HepG2 (cell line): ENCODE measurements around the gene GDPGP1. TPM values are rescaled to one million over a fixed set of nuclear protein-coding genes. Genes with fewer than 3 reads are reported as not detected.

ENCODE experiments used
- AGO2 ChIP-seq: fragments of 200-400 bp; formaldehyde crosslinking; optimal IDR thresholded peaks from 2 replicates; pipeline ENCODE3; 2017; ENCODE audit warnings: mild to moderate bottlenecking, low read depth, low read length, moderate library complexity
- ARNT2 ChIP-seq: sonication (generic); formaldehyde crosslinking; IDR thresholded peaks from 2 replicates; pipeline ENCODE4 v1.8.0; 2022; ENCODE audit warnings: mild to moderate bottlenecking, low read depth, missing genetic modification reagents, moderate library complexity
- CREB1 ChIP-seq, 2 experiments: fragments of 450-650 bp in 1 of 2; IDR thresholded peaks; 2 replicates each; pipeline ENCODE4 v1.6.1; 2016 to 2017; ENCODE audit warnings: control low read depth in 1 of 2, mild to moderate bottlenecking in 1 of 2, missing compliant biosample characterization in 1 of 2, missing genetic modification characterization in 1 of 2
- GATAD1 ChIP-seq: IDR thresholded peaks from 2 replicates; pipeline ENCODE4 v1.6.1; 2016; ENCODE audit warnings: missing genetic modification reagents, missing compliant biosample characterization
- IRF2 ChIP-seq: IDR thresholded peaks from 2 replicates; pipeline ENCODE4 v1.6.1; 2018; ENCODE audit warnings: missing genetic modification reagents, missing compliant biosample characterization
- KAT8 ChIP-seq: IDR thresholded peaks from 2 replicates; pipeline ENCODE4 v1.6.1; 2016; ENCODE audit warnings: missing genetic modification reagents, missing compliant biosample characterization
- NR2C2 ChIP-seq: sonication (generic); formaldehyde crosslinking; IDR thresholded peaks from 2 replicates; pipeline ENCODE4 v1.4.0; 2020; ENCODE audit warnings: missing genetic modification reagents, mild to moderate bottlenecking, moderate library complexity, borderline replicate concordance
- REPIN1 ChIP-seq: sonication (generic); formaldehyde crosslinking; IDR thresholded peaks from 2 replicates; pipeline ENCODE4 v1.8.0; 2022; ENCODE audit warnings: missing genetic modification reagents, low read depth, mild to moderate bottlenecking, borderline replicate concordance
- SIX1 ChIP-seq: sonication (generic); formaldehyde crosslinking; IDR thresholded peaks from 2 replicates; pipeline ENCODE4 v1.4.0; 2020; ENCODE audit warnings: missing genetic modification reagents, borderline replicate concordance
- ZNF282 ChIP-seq: fragments of 450-650 bp; IDR thresholded peaks from 2 replicates; pipeline ENCODE4 v1.6.1; 2018; ENCODE audit not compliant: partially characterized antibody
- ZSCAN21 ChIP-seq: sonication (generic); formaldehyde crosslinking; IDR thresholded peaks from 2 replicates; pipeline ENCODE4 v1.8.0; 2022; ENCODE audit warnings: mild to moderate bottlenecking, missing genetic modification reagents, moderate library complexity, borderline replicate concordance
- polyA plus RNA-seq, 8 experiments: library from polyadenylated mRNA; depleted of rRNA in 3 of 8; stranded (reverse) in 7 of 8; unstranded in 1 of 8; fragments of >200 nt; fragmentation: Illumina TruSeq in 4 of 8; extraction: Trizol in 4 of 8; gene quantifications; 2 replicates each; pipeline versions ENCODE4 v1.2.1 to v1.2.3, GENCODE V29; 2011 to 2016; ENCODE audit warnings: low read depth in 4 of 8, missing spikeins in 1 of 8, mixed read lengths in 1 of 8; ENCODE audit not compliant: insufficient read depth in 1 of 8
- total RNA-seq, 5 experiments: library from RNA; depleted of rRNA; stranded (reverse); fragments of >200 nt; fragmentation: Illumina TruSeq; extraction: Trizol; gene quantifications; 2 replicates each; pipeline ENCODE4 v1.2.3, GENCODE V29; 2016; ENCODE audit warnings: low read depth in 1 of 5
- TF ChIP-seq, protein P1 (sequence below): sonication (generic); formaldehyde crosslinking; IDR thresholded peaks from 2 replicates; pipeline ENCODE4 v1.5.1; 2020; ENCODE audit warnings: missing genetic modification reagents, mild to moderate bottlenecking, borderline replicate concordance
- TF ChIP-seq, protein P2 (sequence below): sonication (generic); formaldehyde crosslinking; IDR thresholded peaks from 2 replicates; pipeline ENCODE4 v1.8.0; 2022; ENCODE audit warnings: mild to moderate bottlenecking, missing genetic modification reagents; ENCODE audit not compliant: insufficient replicate concordance
- TF ChIP-seq, protein P3 (sequence below): IDR thresholded peaks from 2 replicates; pipeline ENCODE4 v1.6.1; 2016; ENCODE audit warnings: control low read depth
- TF ChIP-seq, protein P4 (sequence below): sonication (generic); formaldehyde crosslinking; IDR thresholded peaks from 2 replicates; pipeline ENCODE4 v1.4.0; 2020; ENCODE audit warnings: missing genetic modification reagents, low read depth, mild to moderate bottlenecking, borderline replicate concordance
- TF ChIP-seq, protein P5 (sequence below): sonication (generic); formaldehyde crosslinking; IDR thresholded peaks from 2 replicates; pipeline ENCODE4 v1.9.0; 2022; ENCODE audit warnings: low read depth, missing genetic modification reagents
- TF ChIP-seq, protein P6 (sequence below): sonication (generic); formaldehyde crosslinking; IDR thresholded peaks from 2 replicates; pipeline ENCODE4 v1.5.1; 2020; ENCODE audit warnings: mild to moderate bottlenecking, moderate library complexity, missing genetic modification reagents
- TF ChIP-seq, protein P7 (sequence below): IDR thresholded peaks from 2 replicates; pipeline ENCODE4 v1.6.1; 2016; ENCODE audit warnings: mild to moderate bottlenecking

The GDPGP1 gene
- total and polyA plus RNA-seq, 2 of the 13 experiments (the other 11 are each of a cell fraction or from before 2014, with no cell fraction given): 1.5 to 4.3 TPM

DNA sequence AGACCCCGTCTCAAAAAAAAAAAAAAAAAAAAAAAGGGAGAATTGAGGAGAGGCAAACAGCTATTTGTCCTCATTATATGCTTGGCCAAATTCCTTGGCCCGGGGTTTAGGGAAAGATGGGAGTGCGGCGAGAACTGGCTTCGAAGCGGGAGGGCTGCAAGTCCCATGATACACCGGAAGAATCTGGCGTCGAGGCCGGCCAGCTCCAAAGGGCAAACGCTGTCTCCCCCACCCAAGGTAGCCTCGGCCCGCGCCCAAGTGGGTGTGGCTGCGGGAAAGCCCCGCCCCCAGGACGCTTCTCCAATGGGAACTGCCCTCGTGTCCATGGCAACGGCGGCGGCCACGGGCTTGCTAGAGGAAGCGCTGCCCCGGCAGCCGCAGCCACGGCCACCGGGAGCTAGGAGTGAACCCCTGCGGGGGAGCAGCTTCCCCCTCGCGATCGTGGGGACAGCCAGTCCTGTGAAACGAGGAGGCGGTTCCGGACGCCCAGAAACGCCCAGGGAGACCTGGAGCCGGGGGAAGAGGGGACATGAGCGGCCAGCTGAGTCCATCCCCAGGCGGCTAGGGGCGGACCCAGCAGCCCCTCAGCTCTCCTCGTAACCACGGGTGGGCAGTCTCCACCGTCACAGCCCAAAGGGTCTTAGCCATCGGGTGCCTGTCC, 15.3 kb downstream of the GDPGP1 start, which contains the start of gene TTLL13 (continued):
- TF ChIP-seq REPIN1 (CRISPR knock-in tag): 0 out of 2 replicates have a peak, but pooled peaks have one; percentile 21
- TF ChIP-seq SIX1 (CRISPR knock-in tag): no peak
- peak; percentile 82 for TF ChIP-seq ARNT2 (CRISPR knock-in tag)
- 0 out of 2 replicates have a peak, but pooled peaks have one; percentile 40 for TF ChIP-seq IRF2 (CRISPR knock-in tag)
- TF ChIP-seq, protein P1, sequence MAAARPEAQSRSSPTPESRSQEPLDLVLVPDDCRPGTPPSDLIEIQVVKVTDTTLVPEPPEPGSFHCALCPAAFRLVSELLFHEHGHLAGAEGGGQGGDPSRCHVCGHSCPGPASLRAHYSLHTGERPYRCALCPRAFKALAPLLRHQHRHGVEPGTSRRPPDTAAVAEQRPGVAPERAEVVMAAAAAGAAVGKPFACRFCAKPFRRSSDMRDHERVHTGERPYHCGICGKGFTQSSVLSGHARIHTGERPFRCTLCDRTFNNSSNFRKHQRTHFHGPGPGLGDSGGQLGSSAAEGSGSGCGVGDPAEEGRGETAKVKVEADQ (CRISPR knock-in tag): no peak
- TF ChIP-seq GATAD1 (CRISPR knock-in tag): no peak
- TF ChIP-seq ZNF282: no peak
- TF ChIP-seq, protein P2, sequence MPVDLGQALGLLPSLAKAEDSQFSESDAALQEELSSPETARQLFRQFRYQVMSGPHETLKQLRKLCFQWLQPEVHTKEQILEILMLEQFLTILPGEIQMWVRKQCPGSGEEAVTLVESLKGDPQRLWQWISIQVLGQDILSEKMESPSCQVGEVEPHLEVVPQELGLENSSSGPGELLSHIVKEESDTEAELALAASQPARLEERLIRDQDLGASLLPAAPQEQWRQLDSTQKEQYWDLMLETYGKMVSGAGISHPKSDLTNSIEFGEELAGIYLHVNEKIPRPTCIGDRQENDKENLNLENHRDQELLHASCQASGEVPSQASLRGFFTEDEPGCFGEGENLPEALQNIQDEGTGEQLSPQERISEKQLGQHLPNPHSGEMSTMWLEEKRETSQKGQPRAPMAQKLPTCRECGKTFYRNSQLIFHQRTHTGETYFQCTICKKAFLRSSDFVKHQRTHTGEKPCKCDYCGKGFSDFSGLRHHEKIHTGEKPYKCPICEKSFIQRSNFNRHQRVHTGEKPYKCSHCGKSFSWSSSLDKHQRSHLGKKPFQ (CRISPR knock-in tag): peak; percentile 37
- TF ChIP-seq, protein P3, sequence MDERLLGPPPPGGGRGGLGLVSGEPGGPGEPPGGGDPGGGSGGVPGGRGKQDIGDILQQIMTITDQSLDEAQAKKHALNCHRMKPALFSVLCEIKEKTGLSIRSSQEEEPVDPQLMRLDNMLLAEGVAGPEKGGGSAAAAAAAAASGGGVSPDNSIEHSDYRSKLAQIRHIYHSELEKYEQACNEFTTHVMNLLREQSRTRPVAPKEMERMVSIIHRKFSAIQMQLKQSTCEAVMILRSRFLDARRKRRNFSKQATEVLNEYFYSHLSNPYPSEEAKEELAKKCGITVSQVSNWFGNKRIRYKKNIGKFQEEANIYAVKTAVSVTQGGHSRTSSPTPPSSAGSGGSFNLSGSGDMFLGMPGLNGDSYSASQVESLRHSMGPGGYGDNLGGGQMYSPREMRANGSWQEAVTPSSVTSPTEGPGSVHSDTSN (CRISPR knock-in tag): no peak
- peak; percentile 57; the same call in 1 of the 2 replicates for TF ChIP-seq ZSCAN21
- TF ChIP-seq, protein P4, sequence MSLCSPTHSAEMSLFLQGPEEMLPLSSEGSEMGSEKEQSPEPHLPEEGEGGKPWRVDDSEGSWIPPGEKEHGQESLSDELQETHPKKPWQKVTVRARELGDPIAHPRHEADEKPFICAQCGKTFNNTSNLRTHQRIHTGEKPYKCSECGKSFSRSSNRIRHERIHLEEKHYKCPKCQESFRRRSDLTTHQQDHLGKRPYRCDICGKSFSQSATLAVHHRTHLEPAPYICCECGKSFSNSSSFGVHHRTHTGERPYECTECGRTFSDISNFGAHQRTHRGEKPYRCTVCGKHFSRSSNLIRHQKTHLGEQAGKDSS (CRISPR knock-in tag): peak; percentile 49; the same call in 1 of the 2 replicates
- peak; percentile 52; the same call in 1 of the 2 replicates for TF ChIP-seq NR2C2 (CRISPR knock-in tag)
- TF ChIP-seq, protein P5, sequence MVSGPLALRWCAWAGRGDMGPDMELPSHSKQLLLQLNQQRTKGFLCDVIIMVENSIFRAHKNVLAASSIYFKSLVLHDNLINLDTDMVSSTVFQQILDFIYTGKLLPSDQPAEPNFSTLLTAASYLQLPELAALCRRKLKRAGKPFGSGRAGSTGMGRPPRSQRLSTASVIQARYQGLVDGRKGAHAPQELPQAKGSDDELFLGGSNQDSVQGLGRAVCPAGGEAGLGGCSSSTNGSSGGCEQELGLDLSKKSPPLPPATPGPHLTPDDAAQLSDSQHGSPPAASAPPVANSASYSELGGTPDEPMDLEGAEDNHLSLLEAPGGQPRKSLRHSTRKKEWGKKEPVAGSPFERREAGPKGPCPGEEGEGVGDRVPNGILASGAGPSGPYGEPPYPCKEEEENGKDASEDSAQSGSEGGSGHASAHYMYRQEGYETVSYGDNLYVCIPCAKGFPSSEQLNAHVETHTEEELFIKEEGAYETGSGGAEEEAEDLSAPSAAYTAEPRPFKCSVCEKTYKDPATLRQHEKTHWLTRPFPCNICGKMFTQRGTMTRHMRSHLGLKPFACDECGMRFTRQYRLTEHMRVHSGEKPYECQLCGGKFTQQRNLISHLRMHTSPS (CRISPR knock-in tag): no peak
- peak; percentile 56 for TF ChIP-seq AGO2
- no peak for TF ChIP-seq CREB1 (IDR thresholded peaks at IDR 0.05)
- 0 out of 2 replicates have a peak, but pooled peaks have one; percentile 11 for TF ChIP-seq CREB1 (CRISPR knock-in tag; IDR thresholded peaks at IDR 0.05)
- TF ChIP-seq KAT8 (CRISPR knock-in tag): peak; percentile 59; the same call in 1 of the 2 replicates
- TF ChIP-seq, protein P6, sequence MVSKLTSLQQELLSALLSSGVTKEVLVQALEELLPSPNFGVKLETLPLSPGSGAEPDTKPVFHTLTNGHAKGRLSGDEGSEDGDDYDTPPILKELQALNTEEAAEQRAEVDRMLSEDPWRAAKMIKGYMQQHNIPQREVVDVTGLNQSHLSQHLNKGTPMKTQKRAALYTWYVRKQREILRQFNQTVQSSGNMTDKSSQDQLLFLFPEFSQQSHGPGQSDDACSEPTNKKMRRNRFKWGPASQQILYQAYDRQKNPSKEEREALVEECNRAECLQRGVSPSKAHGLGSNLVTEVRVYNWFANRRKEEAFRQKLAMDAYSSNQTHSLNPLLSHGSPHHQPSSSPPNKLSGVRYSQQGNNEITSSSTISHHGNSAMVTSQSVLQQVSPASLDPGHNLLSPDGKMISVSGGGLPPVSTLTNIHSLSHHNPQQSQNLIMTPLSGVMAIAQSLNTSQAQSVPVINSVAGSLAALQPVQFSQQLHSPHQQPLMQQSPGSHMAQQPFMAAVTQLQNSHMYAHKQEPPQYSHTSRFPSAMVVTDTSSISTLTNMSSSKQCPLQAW: 0 out of 2 replicates have a peak, but pooled peaks have one; percentile 41
- TF ChIP-seq, protein P7, sequence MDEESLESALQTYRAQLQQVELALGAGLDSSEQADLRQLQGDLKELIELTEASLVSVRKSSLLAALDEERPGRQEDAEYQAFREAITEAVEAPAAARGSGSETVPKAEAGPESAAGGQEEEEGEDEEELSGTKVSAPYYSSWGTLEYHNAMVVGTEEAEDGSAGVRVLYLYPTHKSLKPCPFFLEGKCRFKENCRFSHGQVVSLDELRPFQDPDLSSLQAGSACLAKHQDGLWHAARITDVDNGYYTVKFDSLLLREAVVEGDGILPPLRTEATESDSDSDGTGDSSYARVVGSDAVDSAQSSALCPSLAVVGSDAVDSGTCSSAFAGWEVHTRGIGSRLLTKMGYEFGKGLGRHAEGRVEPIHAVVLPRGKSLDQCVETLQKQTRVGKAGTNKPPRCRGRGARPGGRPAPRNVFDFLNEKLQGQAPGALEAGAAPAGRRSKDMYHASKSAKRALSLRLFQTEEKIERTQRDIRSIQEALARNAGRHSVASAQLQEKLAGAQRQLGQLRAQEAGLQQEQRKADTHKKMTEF: peak; percentile 46; the same call in 1 of the 2 replicates
